Astrocyte (in vitro differentiated cells and primary cell): ENCODE data around the gene STPG3. TPM values are rescaled to one million over a fixed set of nuclear protein-coding genes. Genes with fewer than 3 reads are reported as not detected.
"Not testable (repeated sequence)": the region's sequence is repeated elsewhere in the genome, so short reads cannot be mapped to it uniquely, and the experiment has no call there.

Experiments used
- DNase-seq: peaks from one replicate; pipeline ENCODE4 v3.0.0-alpha.2; 2010; ENCODE audit warnings: low read depth
- FAIRE-seq: peaks from 2 replicates; lab custom pipeline; 2011; peaks lifted over from hg19 to GRCh38; lab: Jason Lieb, UNC
- H2AFZ ChIP-seq: 2 replicates; pipeline ENCODE4 v1.6.0; 2012; ENCODE audit warnings: low read depth, low read length, inconsistent platforms
- H3K27ac ChIP-seq: 2 replicates; pipeline ENCODE4 v1.5.1; 2011; ENCODE audit warnings: low read depth, low read length, inconsistent platforms
- H3K27me3 ChIP-seq: 2 replicates; pipeline ENCODE4 v1.6.0; 2011; ENCODE audit warnings: low read length, inconsistent platforms; ENCODE audit not compliant: insufficient read depth
- H3K36me3 ChIP-seq: 2 replicates; pipeline ENCODE4 v1.5.1; 2011; ENCODE audit warnings: low read length, inconsistent platforms; ENCODE audit not compliant: insufficient read depth
- H3K4me1 ChIP-seq: 2 replicates; pipeline ENCODE4 v1.5.1; 2011; ENCODE audit warnings: low read length, inconsistent platforms; ENCODE audit not compliant: insufficient read depth
- H3K4me2 ChIP-seq: 2 replicates; pipeline ENCODE4 v1.6.0; 2012; ENCODE audit warnings: low read length, inconsistent platforms
- H3K4me3 ChIP-seq: 2 replicates; pipeline ENCODE4 v1.5.1; 2011; ENCODE audit warnings: low read depth, mild to moderate bottlenecking, low read length, inconsistent platforms; ENCODE audit not compliant: insufficient read depth
- H3K79me2 ChIP-seq: 2 replicates; pipeline ENCODE4 v1.6.0; 2012; ENCODE audit warnings: mild to moderate bottlenecking, low read length, inconsistent platforms; ENCODE audit not compliant: insufficient read depth
- H3K9ac ChIP-seq: 2 replicates; pipeline ENCODE4 v1.6.0; 2012; ENCODE audit warnings: mild to moderate bottlenecking, low read length, inconsistent platforms
- H3K9me3 ChIP-seq: 2 replicates; pipeline ENCODE4 v1.5.1; 2012; ENCODE audit warnings: low read depth, mild to moderate bottlenecking, low read length, inconsistent platforms; ENCODE audit not compliant: insufficient read depth
- H4K20me1 ChIP-seq: 2 replicates; pipeline ENCODE4 v1.6.0; 2012; ENCODE audit warnings: low read length, inconsistent platforms; ENCODE audit not compliant: insufficient read depth
- H3K27ac Mint-ChIP-seq: one replicate; pipeline ENCODE4 v1.8.0; 2021; ENCODE audit warnings: mild to moderate bottlenecking, mixed read lengths; ENCODE audit not compliant: unreplicated experiment
- H3K27me3 Mint-ChIP-seq: one replicate; pipeline ENCODE4 v1.8.0; 2021; ENCODE audit warnings: low read depth, mixed read lengths; ENCODE audit not compliant: unreplicated experiment
- H3K36me3 Mint-ChIP-seq: one replicate; pipeline ENCODE4 v1.8.0; 2021; ENCODE audit warnings: low read depth, mixed read lengths; ENCODE audit not compliant: unreplicated experiment
- H3K4me1 Mint-ChIP-seq: one replicate; pipeline ENCODE4 v1.8.0; 2021; ENCODE audit warnings: low read depth, mixed read lengths; ENCODE audit not compliant: unreplicated experiment
- H3K4me3 Mint-ChIP-seq: one replicate; pipeline ENCODE4 v1.8.0; 2021; ENCODE audit warnings: mild to moderate bottlenecking, moderate library complexity, mixed read lengths; ENCODE audit not compliant: unreplicated experiment
- H3K9me3 Mint-ChIP-seq: one replicate; pipeline ENCODE4 v1.8.0; 2021; ENCODE audit warnings: mild to moderate bottlenecking, mixed read lengths; ENCODE audit not compliant: unreplicated experiment
- EZH2 ChIP-seq: IDR thresholded peaks from 2 replicates; pipeline ENCODE4 v1.6.1; 2012; ENCODE audit warnings: mild to moderate bottlenecking, low read length, inconsistent platforms; ENCODE audit not compliant: insufficient read depth
- total RNA-seq: library from RNA; stranded (reverse); gene quantifications from 2 replicates; pipeline ENCODE4 v1.2.1, GENCODE V29; 2021
- TF ChIP-seq, protein P1 (sequence below): IDR thresholded peaks from 2 replicates; pipeline ENCODE4 v1.5.1; 2011; ENCODE audit warnings: low read depth, mild to moderate bottlenecking, inconsistent platforms, low read length, moderate library complexity; ENCODE audit not compliant: insufficient read depth

STPG3 gene
- total RNA-seq, 1 donor from 2014 or later, result not detected

GRCh38 chr9:137262173-137262908 is 11.3 kb downstream of the STPG3 start:
- not testable (repeated sequence) for H2AFZ ChIP-seq, H3K36me3 Mint-ChIP-seq, H3K9me3 ChIP-seq, H3K4me1 Mint-ChIP-seq, H3K9ac ChIP-seq, H3K4me3 ChIP-seq, H3K4me3 Mint-ChIP-seq, H3K27me3 Mint-ChIP-seq, H3K4me1 ChIP-seq, H3K4me2 ChIP-seq, FAIRE-seq, H3K36me3 ChIP-seq, H3K27me3 ChIP-seq, H3K9me3 Mint-ChIP-seq, H3K27ac Mint-ChIP-seq, H3K27ac ChIP-seq
- peak; percentile 39 for DNase-seq
- TF ChIP-seq, protein P1, sequence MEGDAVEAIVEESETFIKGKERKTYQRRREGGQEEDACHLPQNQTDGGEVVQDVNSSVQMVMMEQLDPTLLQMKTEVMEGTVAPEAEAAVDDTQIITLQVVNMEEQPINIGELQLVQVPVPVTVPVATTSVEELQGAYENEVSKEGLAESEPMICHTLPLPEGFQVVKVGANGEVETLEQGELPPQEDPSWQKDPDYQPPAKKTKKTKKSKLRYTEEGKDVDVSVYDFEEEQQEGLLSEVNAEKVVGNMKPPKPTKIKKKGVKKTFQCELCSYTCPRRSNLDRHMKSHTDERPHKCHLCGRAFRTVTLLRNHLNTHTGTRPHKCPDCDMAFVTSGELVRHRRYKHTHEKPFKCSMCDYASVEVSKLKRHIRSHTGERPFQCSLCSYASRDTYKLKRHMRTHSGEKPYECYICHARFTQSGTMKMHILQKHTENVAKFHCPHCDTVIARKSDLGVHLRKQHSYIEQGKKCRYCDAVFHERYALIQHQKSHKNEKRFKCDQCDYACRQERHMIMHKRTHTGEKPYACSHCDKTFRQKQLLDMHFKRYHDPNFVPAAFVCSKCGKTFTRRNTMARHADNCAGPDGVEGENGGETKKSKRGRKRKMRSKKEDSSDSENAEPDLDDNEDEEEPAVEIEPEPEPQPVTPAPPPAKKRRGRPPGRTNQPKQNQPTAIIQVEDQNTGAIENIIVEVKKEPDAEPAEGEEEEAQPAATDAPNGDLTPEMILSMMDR, result peak; percentile 33
- H4K20me1 ChIP-seq, result peaks cover 15% of the 10 kb centered on the region
- peaks cover 28% of the 10 kb centered on the region for H3K79me2 ChIP-seq

DNA sequence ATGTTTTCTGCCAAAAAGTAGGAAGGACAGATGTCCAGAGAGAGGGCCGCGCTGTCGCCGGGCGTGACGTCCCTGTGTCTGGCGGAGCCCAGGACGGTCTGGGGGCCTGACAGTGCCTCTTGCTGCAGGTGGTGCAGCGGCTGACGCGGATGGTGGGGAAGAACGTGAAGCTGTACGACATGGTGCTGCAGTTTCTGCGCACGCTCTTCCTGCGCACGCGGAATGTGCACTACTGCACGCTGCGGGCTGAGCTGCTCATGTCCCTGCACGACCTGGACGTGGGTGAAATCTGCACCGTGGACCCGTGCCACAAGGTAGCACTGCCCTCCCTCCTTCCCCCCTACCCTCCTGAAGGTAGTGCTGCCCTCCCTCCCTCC is 11.8 kb downstream of the STPG3 start:
- TF ChIP-seq EZH2, result no peak
- TF ChIP-seq, protein P1, result no peak
- Histone ChIP-seq H3K4me1 (peaks cover 3% of the 10 kb centered on the region), H3K36me3 (peaks cover 9% of the 10 kb centered on the region), H3K4me2 (no peak overlapping the region), H4K20me1 (peaks cover 18% of the 10 kb centered on the region), H3K79me2 (peaks cover 25% of the 10 kb centered on the region), H3K27me3 (no peaks in the 10 kb centered on the region), H3K4me3 (no peak overlapping the region), H2AFZ (no peak overlapping the region), H3K9me3 (no peaks in the 10 kb centered on the region), H3K9ac (no peak overlapping the region), H3K27ac (no peak overlapping the region)
- Mint-ChIP-seq H3K4me1 (peaks cover 3% of the 10 kb centered on the region), H3K27me3 (no peaks in the 10 kb centered on the region), H3K9me3 (no peaks in the 10 kb centered on the region), H3K4me3 (no peak overlapping the region), H3K27ac (no peak overlapping the region), H3K36me3 (peaks cover 6% of the 10 kb centered on the region)
- DNase-seq (no peak), FAIRE-seq (no peak)

GRCh38 chr9:137263506-137263905 is 12.4 kb downstream of the STPG3 start:
- no peak overlapping the region for H2AFZ ChIP-seq
- H3K4me1 Mint-ChIP-seq, result peaks cover 3% of the 10 kb centered on the region
- peaks cover 9% of the 10 kb centered on the region for H3K36me3 ChIP-seq
- no peak overlapping the region for H3K4me2 ChIP-seq
- H3K4me1 ChIP-seq, result peaks cover 4% of the 10 kb centered on the region
- H3K4me3 ChIP-seq, result no peak overlapping the region
- TF ChIP-seq, protein P1, result no peak
- TF ChIP-seq EZH2, result no peak
- DNase-seq, result no peak
- peaks cover 20% of the 10 kb centered on the region for H4K20me1 ChIP-seq
- no peaks in the 10 kb centered on the region for H3K27me3 Mint-ChIP-seq
- H3K9me3 ChIP-seq, result no peaks in the 10 kb centered on the region
- H3K36me3 Mint-ChIP-seq, result peaks cover 9% of the 10 kb centered on the region
- H3K27ac ChIP-seq, result no peak overlapping the region
- no peaks in the 10 kb centered on the region for H3K27me3 ChIP-seq
- no peak overlapping the region for H3K4me3 Mint-ChIP-seq
- no peaks in the 10 kb centered on the region for H3K9me3 Mint-ChIP-seq
- no peak overlapping the region for H3K27ac Mint-ChIP-seq
- H3K9ac ChIP-seq, result no peak overlapping the region
- H3K79me2 ChIP-seq, result peaks cover 21% of the 10 kb centered on the region
- FAIRE-seq, result no peak
